NCI-H1417 (cell line): ENCODE measurements around the gene SPTA1.

Experiments used
- DNase-seq, 3 experiments: peaks; one replicate each; lab custom pipeline; 2025; lab: John Stamatoyannopoulos, UW

The SPTA1 gene

GRCh38 chr1:158570480-158570879 is 116.0 kb downstream of the SPTA1 start, which contains the start of gene OR6P1:
OR6P1 (minus strand) TSS chr1:158570580; CDS start chr1:158563604, 6,976 bp downstream.
- no peak for DNase-seq

DNA sequence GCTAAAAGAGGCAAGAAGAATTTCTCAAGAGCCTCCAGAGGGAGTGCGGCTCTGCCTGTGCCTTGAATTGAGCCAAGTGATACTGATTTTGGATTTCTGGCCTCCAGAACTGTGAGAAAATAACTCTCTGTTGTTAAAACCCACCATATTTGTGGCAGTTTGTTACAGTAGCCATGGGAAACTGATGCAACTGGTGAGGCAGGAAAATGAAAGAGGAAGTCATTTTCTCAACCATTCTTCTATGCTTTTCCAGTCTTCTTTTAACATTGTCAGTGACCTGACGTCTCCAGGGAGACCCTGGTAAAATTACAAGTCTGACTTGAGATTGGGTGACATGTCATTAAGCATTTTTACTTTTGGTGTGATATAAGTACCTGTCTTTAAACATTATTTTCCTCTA is 121.9 kb downstream of the SPTA1 start:
- no peak for DNase-seq

DNA sequence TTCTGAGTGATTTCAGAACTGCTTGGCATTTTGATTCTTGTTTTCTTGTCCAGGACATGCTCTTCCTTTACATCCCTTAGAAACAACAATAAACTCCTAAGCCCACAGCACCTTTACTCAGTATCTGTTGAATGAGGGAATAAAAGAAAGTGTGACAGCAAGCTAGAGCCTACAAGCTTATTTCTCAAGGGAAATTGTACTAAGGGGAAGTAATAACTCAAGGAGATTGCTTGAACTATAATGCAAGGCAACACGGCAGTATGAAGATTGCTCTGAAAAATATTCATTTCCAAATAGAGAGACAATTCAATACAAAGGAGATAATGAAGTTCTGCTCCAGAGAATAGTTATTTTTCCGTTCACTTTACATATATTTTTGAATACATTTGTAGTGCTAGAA is 122.7 kb downstream of the SPTA1 start:
- DNase-seq, result no peak
